G401.6 (cell line): Measurements from ENCODE around the gene ANP32E.
"Not testable (repeated sequence)": the region's sequence is repeated elsewhere in the genome, so short reads cannot be mapped to it uniquely, and the experiment has no call there.

Source experiments
- FAIRE-seq: peaks from 2 replicates; lab custom pipeline; 2012; peaks lifted over from hg19 to GRCh38; lab: Jason Lieb, UNC

Gene ANP32E

GRCh38 chr1:150212070-150212469, 23.8 kb downstream of the ANP32E start:
- no peak for FAIRE-seq

- no peak for FAIRE-seq
These were observed 25.2 kb downstream of the ANP32E start for GRCh38 chr1:150210706-150211105.

GRCh38 chr1:150210091-150210490, 25.8 kb downstream of the ANP32E start:
- no peak for FAIRE-seq

DNA sequence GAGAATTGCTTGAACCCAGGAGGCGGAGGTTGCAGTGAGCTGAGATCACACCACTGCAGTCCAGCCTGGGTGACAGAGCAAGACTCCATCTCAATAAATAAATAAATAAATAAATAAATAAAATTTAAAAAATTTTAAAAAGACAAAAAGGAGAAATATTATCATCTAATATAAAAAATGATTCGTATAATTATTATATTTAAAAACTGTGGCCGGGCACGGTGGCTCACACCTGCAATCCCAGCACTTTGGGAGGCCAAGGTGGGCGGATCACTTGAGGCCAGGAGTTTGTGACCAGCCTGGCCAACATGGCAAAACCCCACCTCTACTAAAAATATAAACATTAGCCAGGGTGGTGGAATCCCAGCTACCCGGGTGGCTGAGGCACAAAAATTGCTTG, 27.5 kb downstream of the ANP32E start:
- not testable (repeated sequence) for FAIRE-seq

DNA sequence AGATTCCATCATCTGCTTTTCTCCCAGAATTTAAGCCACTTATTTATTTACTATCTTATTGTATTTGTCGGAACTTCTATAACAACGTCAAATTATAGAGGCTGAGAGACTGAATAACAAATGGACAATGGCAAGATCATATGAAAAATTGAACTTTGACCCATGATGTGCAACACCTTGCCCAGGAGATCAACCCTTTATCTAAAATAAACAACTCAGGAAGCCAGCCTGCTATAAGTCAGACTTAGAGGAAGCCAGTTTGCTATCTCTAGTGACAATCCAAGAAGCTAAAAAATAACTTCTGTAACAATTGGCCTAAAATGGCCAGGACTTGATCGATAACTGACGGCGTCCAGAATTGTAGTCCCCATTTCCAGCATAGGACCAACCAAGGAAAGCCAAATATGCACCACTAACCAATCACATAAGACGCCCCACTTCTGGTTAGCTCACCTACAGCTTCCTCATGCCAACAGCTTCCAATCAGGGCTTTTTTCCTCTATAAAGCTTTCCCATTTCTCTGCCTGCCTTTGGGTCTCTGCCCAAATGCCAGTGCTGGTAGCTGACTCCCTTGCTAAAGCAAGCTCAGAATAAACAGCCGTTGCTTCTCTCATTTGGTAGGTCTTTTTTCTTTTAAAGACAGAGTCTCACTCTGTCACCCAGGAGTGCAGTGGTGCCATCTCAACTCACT, 28.5 kb downstream of the ANP32E start:
- no peak for FAIRE-seq

DNA sequence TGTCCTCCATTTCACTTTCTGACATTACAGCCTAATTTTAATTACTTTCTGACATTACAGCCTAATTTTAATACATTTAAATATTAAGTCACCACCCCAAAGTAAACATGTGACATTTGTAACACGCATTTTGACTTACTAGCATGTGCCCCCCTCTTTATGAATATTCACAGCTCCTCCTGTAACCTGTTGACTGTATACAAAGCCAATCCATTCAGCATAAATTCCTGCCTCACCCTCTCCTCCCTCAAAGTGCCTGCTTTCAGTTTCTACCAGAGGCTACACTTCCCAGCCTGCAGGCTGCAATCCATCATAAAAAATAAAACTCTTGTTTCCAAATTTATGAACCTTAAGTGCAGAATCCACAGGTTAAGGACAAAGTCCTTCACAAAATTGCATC, 39.5 kb downstream of the ANP32E start:
- no peak for FAIRE-seq

DNA sequence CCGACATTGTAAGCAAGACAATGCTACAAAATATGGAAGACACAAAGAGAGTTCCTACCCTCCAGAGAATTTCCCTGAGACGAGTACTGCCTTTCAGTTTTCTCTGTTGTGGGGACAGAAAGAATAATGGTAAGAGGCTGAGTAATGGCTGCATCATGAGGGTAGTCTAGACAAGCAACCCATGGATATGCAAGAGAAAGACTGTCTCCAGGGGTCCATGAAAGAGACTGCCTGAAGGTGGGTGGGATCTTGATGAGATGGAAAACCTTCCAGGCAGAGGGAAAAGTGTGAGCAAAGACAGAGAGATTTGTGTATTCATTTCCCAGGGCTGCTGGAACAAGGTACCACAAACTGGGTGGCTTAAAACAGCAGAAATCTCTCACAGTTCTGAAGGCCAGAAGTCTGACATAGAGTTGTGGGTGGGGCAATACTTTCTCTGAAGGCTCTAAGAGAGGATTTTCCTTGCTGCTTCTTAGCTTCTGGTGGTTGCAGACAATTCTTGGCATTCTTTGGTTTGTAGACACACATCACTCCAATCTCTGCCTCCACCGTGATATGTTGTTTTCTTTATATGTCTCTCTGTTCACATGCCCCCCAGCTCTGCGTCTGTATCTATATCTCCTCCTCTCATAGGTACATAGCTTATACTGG, 41.4 kb downstream of the ANP32E start:
- no peak for FAIRE-seq

- FAIRE-seq, result no peak
These were observed 43.9 kb downstream of the ANP32E start for GRCh38 chr1:150192012-150192411.

GRCh38 chr1:150187560-150187931, 48.4 kb downstream of the ANP32E start:
- FAIRE-seq, result no peak

DNA sequence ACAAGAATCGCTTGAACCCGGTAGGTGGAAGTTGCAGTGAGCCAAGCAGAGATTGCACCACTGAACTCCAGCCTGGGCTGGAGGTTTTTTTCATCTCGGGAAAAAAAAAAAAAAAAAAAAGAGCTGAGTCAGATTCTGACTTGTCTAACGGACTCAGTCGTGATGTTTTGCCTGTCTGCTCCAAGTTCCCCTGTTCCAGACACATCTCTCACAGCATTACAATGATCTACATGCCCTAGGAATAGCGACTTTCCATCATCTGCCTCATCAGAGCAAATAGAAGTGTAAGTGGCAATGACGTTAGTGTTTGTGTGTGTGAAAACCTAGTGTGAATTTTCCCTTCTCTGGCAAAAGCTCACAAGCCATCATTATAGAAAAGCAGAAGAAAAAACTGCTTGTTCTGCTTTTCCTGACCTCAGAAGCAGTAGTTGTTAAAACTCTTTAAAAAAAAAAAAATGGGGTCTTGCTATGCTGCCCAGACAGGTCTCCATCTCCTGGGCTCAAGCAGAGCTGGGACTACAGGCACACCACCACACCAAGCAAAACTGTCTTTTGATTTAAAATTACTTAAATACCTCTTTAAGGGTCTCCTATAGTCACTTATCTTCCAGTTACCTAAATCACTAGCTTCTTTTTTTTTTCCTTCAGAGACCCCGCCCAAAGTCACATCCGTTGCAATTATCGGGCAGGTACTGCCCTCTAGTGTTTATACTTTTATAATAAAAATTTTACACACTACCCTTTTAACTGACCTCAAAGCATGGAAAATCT, 48.9 kb downstream of the ANP32E start:
- FAIRE-seq, result peak; percentile 71

DNA sequence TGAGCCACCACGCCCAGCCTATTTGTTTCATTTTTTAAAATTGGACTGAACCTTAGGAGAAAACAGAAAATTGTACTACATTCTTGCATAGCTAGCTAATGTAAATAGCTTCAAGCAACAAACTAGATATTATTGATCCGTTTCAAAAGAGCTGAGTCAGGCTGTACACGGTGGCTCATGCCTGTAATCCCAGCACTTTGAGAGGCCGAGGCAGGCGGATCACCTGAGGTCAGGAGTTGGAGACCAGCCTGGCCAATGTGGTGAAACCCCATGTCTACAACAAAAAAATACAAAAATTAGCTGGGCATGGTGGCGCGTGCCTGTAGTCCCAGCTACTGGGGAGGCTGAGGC, 49.5 kb downstream of the ANP32E start:
- FAIRE-seq, result not testable (repeated sequence)

GRCh38 chr1:150185481-150185880, 50.4 kb downstream of the ANP32E start:
- no peak for FAIRE-seq

GRCh38 chr1:150183061-150183460, 52.9 kb downstream of the ANP32E start:
- no peak for FAIRE-seq

GRCh38 chr1:150182247-150182646, 53.7 kb downstream of the ANP32E start:
- no peak for FAIRE-seq

DNA sequence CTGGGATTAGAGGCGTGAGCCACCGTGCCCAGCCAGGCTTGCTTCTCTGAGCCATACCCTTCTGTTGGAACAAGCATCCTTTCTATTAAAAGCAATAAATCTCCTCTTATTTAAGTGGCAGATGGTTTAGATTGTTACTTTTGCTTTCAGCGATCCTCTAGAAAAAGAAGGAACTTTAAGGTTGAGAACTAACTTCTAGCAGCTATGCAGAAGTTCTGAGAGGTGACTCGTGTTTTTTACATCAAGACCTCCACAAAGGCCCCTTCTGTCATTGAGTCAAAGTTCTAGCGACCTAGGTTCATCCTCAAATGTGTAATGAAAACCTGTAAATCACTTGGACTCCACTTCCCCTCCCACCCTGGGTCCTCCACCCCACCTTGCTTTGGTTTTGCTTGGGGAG, 55.4 kb downstream of the ANP32E start:
- no peak for FAIRE-seq

- FAIRE-seq, result no peak
These were observed 56.0 kb downstream of the ANP32E start for GRCh38 chr1:150179867-150180266.

DNA sequence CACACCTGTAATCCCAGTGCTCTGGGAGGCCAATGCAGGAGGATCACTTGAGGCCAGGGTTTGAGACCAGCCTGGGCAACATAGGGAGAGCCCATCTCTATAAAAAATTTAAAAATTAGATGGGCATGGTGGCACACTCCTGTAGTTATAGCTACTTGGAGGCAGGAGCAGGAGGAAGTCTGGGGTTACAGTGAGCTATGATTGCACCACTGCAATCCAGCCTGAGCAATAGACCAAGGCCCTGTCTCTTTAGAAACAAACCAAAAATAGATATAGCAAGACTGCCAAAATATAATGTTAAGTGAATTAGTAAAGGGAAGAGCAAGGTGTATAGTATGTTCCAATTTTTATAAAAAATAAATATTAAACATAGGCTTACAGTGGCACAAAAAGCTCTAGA, 57.4 kb downstream of the ANP32E start:
- FAIRE-seq, result no peak

GRCh38 chr1:150176593-150176992, 59.3 kb downstream of the ANP32E start:
- no peak for FAIRE-seq

GRCh38 chr1:150173141-150173585, 62.7 kb downstream of the ANP32E start:
- FAIRE-seq, result no peak

- no peak for FAIRE-seq
These were observed 64.1 kb downstream of the ANP32E start for GRCh38 chr1:150171801-150172200.

DNA sequence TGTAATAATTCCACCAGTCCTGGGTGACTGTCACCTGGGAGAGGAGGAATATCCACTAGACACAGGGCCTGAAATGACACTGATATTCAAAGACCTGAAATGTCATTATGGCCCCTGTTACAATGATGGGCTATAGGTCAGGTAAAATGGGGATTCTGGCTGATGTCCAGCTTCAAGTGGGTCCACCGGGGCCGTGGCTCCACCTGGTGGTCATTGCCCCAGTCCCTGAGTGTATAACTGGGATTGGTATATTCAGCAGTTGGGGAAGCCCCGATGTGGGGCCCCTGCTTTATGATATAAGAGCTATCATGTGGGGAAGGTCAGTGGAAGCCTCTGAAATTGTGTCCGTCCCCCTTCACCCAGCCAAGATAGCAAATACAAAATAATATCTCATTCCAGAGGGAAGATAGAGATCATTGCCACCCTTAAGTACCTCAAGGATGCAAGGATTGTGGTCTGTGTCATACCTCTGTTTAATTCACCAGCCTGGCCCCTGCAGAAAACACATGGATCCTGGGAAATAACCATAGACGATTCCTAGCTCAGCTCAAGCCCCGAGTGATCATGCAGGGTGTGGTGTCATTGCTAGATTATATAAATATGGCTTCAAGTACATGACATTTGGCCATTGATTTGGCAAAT, 66.8 kb downstream of the ANP32E start:
- FAIRE-seq, result no peak
